Epidermal melanocyte (primary cell): Measurements from ENCODE around the gene PTPN2.
"Not testable (repeated sequence)": the region's sequence is repeated elsewhere in the genome, so short reads cannot be mapped to it uniquely, and the experiment has no call there.

ENCODE experiments used
- DNase-seq: peaks from one replicate; pipeline ENCODE4 v3.0.0; 2011; ENCODE audit warnings: low spot score; ENCODE audit not compliant: insufficient read length

PTPN2 gene

GRCh38 chr18:12891561-12891960 is 7.5 kb upstream of the PTPN2 start:
- DNase-seq = no peak

GRCh38 chr18:12890964-12891363 is 6.9 kb upstream of the PTPN2 start:
- no peak for DNase-seq

- DNase-seq = no peak
Measured at GRCh38 chr18:12886498-12887126, 2.6 kb upstream of the PTPN2 start.

GRCh38 chr18:12885500-12885899 is 1.5 kb upstream of the PTPN2 start:
- no peak for DNase-seq

GRCh38 chr18:12884406-12885323 is 628 bp upstream of the PTPN2 start:
- DNase-seq = no peak

GRCh38 chr18:12883372-12883683 is 709 bp downstream of the PTPN2 start:
- DNase-seq = no peak

- DNase-seq = no peak
Measured at GRCh38 chr18:12882453-12883371, 1.3 kb downstream of the PTPN2 start.

- no peak for DNase-seq
Measured at GRCh38 chr18:12880541-12880910, 3.5 kb downstream of the PTPN2 start.

- DNase-seq = no peak
Measured at GRCh38 chr18:12879840-12880540, 4.0 kb downstream of the PTPN2 start.

- not testable (repeated sequence) for DNase-seq
Measured at GRCh38 chr18:12874992-12875391, 9.0 kb downstream of the PTPN2 start.

- not testable (repeated sequence) for DNase-seq
Measured at GRCh38 chr18:12873961-12874567, 10.0 kb downstream of the PTPN2 start.

GRCh38 chr18:12872408-12872807 is 11.6 kb downstream of the PTPN2 start:
- DNase-seq = no peak

- DNase-seq = no peak
Measured at GRCh38 chr18:12868576-12868975, 15.5 kb downstream of the PTPN2 start.

- no peak for DNase-seq
Measured at GRCh38 chr18:12867441-12868123, 16.5 kb downstream of the PTPN2 start.

- no peak for DNase-seq
Measured at GRCh38 chr18:12863687-12864216, 20.3 kb downstream of the PTPN2 start.

GRCh38 chr18:12862874-12863482 is 21.1 kb downstream of the PTPN2 start:
- DNase-seq = no peak

GRCh38 chr18:12862467-12862866 is 21.6 kb downstream of the PTPN2 start:
- no peak for DNase-seq

- no peak for DNase-seq
Measured at GRCh38 chr18:12861637-12862036, 22.4 kb downstream of the PTPN2 start.

- no peak for DNase-seq
Measured at GRCh38 chr18:12860530-12860929, 23.5 kb downstream of the PTPN2 start.

- no peak for DNase-seq
Measured at GRCh38 chr18:12858991-12859390, 25.0 kb downstream of the PTPN2 start.
